Right lung (tissue), 10 donors: ENCODE data around the gene RBM47. TPM values are rescaled to one million over a fixed set of nuclear protein-coding genes. Genes with fewer than 3 reads are reported as not detected.
A peak's percentile ranks its signal among the peaks of the same experiment; 100 is the strongest.
"Not testable (repeated sequence)": the region's sequence is repeated elsewhere in the genome, so short reads cannot be mapped to it uniquely, and the experiment has no call there.

Experiments
- DNase-seq, 2 donors: peaks; one replicate each; pipeline ENCODE4 v3.0.0-alpha.2; 2013
- long read RNA-seq, 8 donors: transcript quantifications; one replicate each; lab custom pipeline, GENCODE V29; 2026
- polyA plus RNA-seq, 5 donors: library from polyadenylated mRNA; unstranded; fragments of 120-200 nt; gene quantifications; one replicate each; pipeline versions ENCODE4 v1.2.1 to v1.2.3, GENCODE V29; 2013; ENCODE audit warnings: inconsistent platforms in 1 of 5, low replicate concordance in 1 of 5; ENCODE audit not compliant: insufficient read length in 5 of 5, insufficient read depth in 1 of 5

Gene RBM47
- polyA plus RNA-seq, result 10 to 100 TPM; 21.4 to 30.8 (median 25.9) TPM
- long read RNA-seq, donor 1, result 0 reads
- long read RNA-seq, donor 2, result 0 reads
- long read RNA-seq, donor 3, partial matches to known transcripts, result 0 of 1 reads
- long read RNA-seq, donor 3, other reads (novel, unspliced or antisense), result 0 of 1 reads
- long read RNA-seq, donor 4, full-length matches to known transcripts, result 3 of 3 reads
- long read RNA-seq, donor 4, partial matches to known transcripts, result 0 of 3 reads
- long read RNA-seq, donor 4, other reads (novel, unspliced or antisense), result 0 of 3 reads
- long read RNA-seq, donor 5, full-length matches to known transcripts, result 1 of 1 reads
- long read RNA-seq, donor 5, partial matches to known transcripts, result 0 of 1 reads
- long read RNA-seq, donor 5, other reads (novel, unspliced or antisense), result 0 of 1 reads
- long read RNA-seq, donor 6, full-length matches to known transcripts, result 6 of 6 reads
- long read RNA-seq, donor 6, partial matches to known transcripts, result 0 of 6 reads
- long read RNA-seq, donor 6, other reads (novel, unspliced or antisense), result 0 of 6 reads
- long read RNA-seq, donor 7, full-length matches to known transcripts, result 3 of 3 reads
- long read RNA-seq, donor 7, partial matches to known transcripts, result 0 of 3 reads
- long read RNA-seq, donor 7, other reads (novel, unspliced or antisense), result 0 of 3 reads
- long read RNA-seq, donor 8, result 0 reads

DNA sequence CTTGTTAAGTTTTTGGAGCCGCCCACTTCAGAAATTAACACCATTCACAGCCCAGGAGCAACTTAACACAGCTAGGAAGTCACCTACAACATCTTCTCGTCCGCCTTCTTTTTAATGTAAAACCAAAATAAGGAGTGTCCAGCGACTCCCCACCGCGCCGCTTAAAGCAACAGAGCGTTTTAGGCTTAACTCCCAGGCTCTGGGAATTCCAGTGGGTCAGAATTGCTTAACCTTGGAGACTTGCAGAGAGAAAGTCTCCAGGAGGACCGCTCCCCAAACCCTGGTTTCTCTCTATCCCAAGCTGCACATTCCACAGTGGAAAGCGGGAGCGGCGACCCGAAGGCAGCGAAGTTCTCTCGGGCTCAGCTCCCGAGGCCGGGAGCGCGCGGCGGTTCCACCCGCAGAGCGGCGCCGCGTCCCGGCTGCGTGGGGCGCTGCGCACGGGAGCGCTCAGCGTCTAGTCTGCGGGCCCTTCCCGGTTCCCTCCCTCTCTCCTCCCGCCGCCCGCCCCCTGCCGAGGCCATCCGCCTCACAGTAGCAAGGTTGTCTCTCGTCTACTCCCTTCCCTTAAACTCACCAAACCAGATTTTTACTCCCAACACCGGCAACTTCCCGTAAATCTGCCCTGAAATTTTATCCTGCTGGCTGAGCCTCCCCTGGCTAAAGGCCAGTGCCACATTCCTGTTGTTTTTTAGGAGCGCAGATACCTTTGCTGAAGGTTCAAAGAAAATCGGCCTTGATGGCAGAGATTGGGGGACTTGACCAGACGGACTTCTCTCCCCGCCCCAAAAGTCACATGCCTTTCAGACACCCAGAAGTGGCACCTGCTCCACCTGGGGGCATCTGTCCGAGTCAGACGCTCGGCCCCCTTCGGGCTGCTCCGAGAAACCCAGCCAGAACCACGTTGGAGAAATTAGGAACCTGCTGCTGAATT, at the start of gene RBM47:
Gene RBM47 (minus strand): TSS at position 464 of the 934 bp plus-strand sequence. CDS start 190,971 bp downstream, outside the sequence.
- peak; percentile 59 to 67 for DNase-seq

DNA sequence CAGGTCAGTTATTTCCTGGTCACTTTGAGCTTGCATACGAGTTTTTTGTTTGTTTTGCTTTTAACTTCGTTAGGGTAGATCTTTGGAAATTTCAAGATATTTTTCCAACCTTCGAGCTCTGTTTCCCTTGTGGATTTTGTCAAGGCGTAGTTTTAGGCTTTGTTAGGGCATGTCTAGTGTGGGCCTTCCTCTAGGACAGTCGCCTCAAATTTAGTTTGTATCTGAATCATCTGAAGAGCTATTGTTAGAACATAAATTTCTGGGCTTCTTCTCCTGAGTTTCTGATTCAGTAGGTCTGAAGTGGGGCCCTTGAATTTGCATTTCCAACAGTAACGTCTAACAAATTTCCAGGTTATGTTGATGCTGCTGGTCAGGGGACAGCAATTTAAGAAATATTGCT, 48.8 kb upstream of the RBM47 start:
- DNase-seq, result no peak

DNA sequence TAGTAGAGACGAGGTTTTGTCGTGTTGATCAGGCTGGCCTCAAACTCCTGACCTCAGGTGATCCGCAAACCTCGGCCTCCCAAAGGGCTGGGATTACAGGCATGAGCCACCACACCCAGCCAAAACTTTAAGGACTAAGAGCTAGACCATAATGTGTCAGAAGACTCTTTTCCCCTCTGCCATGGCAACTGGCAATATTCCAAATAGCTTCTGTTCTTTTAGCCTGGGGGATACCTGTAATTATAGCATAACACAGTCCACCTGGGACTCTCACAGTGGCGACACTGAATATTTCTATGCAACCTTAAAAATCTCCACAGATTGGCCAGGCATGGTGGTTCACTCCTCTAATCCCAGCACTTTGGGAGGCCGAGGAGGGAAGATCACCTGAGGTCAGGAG, 45.5 kb upstream of the RBM47 start:
- no peak for DNase-seq

DNA sequence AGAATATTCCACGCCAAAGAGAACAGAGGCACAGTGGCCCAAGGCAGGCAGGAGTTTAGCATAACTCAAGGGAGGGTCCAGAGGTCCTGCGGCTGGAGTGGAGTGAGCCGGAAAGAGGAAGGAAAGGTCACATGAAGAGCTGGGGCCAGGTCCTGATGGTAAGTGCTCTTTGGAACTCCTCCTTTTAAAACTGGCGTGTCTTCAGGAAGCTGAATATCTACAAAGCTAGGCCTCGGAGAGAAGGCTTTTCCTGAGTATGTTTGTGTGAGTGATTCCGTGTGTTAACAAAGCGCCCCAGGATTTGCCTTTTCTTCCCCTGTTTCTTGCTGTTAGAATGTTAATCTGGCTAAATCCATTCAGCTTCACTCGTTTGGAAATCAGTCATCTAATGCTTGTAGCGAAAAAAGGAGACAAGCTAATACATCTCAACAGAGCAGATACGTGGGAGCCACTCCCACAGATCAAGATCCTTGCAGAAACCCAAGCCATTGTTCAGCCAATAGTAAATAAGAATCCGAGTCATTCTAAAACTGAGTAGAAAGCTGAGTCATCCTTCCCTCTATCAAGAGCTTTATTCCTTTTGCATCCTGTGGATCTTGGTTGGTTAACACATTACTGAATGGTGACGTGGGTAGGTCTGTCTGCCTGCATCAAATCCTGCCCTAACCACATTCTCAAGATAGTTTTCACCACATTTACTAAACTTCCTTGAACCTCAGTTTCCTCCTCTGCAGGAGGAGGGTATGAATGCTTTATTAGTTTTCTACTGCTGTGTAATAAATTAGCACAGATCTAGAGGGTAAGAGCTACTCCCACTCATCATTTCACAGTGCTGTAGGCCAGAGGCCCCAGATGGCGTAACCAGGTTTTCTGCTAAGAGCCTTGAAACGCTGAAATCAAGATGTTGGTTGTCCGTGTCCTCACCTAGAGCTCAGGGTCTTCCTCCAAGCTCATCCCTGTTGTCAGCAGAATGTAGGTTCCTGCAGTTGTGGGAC, 43.2 kb upstream of the RBM47 start:
- DNase-seq, result no peak

DNA sequence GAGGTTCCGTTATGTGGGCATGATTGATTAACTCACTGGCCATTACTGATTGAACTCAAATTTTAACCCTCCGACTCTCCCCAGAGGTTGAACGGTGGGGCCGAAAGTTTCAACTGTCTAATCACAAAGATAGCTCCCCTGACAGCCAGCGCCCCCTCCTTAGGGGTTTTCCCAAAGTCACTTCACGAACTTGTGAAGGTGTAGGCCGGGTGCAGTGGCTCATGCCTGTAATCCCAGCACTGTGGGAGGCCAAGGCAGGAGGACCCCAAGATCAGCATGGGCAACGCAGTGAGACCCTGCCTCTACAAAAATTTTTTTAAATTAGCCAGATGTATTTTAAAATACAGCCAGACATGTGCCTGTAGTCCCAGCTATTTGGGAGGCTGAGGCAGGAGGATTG, 39.8 kb upstream of the RBM47 start:
- no peak for DNase-seq

DNA sequence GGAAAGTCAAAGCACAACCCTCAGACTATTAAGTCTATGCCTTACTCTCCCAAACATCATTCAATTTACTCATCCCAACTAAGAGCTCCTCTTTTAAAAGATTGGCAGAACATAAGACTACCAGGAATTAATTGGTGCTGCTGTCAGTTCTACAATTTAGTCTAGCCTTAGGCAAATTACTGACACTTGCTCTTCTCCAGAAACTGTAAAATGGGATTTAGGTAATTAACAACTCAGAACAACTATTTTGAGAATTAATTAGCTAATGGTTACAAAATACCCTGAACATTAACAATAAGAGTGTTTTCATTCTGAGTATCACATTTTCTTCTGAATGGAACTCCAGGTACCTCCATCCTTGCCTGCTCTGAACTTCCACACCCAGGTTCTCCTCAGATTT, 36.2 kb upstream of the RBM47 start:
- no peak for DNase-seq

DNA sequence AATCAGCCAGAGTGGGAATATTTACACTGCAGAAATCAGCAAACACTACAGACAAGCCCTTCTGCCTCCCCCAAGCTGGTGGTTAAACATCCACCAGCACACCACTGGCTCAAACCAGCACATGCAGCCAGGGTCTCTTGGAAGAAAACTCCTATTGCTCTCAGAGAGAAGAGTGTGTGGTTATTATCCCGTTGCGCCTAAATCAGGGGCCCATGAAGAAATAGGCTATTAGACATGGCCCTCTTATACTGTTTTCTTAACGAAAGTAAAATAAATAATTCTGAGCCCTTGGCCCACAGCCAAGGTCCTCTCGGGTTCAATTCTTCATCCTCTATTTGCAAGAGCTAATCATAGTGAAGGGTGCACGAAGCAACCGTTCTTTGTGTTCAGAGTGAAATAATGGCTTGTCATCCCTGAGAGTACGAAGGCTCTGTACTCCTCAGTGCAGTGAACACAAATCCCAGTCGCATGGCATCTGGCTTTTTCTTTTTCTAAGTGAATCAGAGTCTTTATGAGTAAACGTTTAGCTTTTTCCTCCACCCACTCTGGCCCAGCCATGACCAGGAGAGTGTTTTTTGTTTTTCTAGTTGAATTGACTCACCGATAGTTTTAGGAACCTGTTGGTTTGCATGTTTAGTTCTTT, 33.4 kb upstream of the RBM47 start:
- peak; percentile 48 to 58 for DNase-seq

DNA sequence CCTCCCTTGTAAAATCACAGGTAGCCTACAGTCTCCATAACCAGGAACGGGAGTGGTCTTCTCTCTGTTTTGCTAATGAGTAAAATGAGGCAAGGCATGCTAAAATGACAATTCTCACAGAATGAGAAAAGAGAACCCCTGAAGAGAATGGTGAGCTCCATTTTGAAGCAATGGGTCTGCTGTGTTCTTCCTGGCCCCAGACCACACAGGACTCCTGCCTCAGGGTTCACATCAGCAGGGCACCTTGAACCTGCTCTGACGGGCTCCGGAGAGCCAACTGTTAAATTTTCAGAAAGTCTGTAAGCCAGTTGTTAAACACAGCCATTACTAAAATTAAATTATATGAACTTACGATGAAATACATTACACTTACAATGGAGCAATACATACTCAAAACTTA, 32.1 kb upstream of the RBM47 start:
- DNase-seq, result no peak

DNA sequence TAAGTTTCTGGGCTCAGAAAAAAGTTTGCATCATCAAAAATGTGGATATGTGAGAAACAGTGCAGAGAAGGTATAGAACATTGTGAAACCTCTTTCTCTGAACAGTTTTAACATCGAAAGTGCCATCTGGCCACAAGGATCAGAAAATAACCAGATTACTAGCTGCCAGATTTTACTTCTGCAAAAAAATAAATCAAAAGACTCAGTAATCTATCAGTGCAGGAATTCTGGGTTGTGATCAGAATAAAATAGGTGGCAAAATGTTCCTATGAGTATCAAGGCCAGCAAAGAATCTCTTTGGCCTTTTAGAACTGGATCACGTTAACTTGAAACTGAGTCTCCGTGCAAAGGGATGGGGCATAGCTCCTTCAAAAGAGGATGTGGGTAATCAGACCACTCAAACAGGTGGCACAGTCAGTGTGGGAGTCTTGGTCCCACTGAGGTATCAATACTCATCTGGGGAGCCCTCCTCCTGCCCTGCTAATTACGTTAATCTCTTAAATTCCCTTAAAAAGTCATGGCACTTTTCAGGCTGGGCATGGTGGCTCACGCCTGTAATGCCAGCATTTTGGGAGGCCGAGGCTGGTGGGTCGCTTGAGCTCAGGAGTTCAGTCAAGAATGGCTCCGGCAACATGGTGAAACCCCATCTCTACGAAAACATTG, 26.7 kb upstream of the RBM47 start:
- no peak for DNase-seq

DNA sequence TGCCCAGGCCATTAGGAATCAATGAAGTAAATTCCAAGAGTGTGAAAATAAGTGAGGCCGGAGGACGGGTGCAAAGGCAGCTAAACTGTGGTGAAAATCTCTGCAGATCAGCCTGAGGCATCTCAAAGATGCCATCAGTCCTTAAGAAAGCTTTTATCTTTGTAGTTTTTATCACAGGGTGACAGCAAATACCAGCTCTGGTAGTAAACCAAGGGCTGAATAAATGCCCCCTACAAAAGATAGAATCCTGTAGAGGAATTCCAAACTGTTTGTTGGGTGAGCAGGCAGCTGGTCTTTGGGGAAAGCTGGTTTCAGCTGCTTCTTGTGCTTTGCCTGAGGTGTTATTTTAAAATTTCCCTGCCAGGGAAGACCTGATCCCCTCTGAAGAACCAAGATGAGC, 21.6 kb upstream of the RBM47 start:
- no peak for DNase-seq

DNA sequence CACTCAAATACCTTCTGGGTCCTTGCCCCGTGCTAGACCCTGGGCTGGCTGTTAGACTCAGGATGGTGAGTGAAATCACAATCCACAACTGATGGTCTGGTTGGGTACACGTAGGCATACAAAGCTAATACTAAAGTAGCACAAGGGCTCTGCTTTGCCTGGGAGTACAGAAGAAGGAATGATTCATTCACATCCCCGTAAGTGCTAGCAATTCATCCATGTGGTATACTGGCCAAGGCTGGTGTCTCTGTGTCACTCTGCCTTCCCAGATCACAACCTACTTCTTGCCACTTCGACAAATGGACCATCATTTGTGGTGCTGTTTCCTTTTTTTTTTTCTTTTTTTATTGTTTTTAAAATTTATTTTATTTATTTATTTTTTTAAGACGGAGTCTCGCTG, 19.7 kb upstream of the RBM47 start:
- no peak for DNase-seq

DNA sequence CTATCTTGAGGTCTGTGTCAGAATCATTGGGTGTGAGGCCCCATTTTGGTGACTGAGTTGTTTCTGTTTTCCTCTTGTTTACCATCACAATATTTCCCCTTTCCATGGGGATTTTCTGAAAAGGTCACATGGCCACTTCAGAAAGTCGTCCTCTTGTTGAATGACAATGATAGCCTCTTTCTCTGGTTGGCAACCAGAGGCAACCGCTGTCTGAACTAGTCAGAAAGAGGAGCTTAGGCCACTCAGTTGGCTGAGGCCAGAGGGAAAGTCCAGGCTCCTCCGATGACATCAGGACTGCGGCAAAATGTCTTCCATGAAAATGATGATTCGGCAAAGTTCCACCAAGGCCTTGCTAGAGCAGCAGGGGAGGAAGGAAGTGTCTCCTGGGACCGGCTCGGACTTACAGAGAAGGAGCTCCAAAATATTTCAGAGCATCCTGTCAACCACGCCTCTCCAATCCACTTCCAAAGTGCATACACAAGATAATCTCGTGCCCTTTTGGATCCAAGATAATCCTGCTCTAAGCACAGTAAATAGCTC, 19.1 kb upstream of the RBM47 start:
- DNase-seq, result no peak

DNA sequence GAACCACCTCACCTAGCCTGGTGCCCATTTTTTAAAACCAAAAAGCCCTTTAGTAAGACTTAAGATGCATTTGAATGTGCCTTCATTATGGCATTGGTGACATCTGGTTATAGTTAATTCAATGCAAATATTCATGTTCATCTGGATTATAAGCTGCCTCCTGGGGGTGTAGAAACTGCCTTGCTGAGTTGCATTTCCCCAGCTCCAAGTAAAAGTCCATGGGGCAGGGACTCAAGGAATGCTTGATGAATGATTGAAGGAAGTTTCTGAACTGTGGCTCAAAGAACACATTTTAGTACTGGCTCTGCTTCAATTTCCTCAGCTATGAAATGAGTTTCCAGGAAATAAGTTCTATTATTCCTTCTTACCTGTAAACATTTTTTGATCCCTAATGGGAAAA, 18.5 kb upstream of the RBM47 start:
- DNase-seq, result no peak

DNA sequence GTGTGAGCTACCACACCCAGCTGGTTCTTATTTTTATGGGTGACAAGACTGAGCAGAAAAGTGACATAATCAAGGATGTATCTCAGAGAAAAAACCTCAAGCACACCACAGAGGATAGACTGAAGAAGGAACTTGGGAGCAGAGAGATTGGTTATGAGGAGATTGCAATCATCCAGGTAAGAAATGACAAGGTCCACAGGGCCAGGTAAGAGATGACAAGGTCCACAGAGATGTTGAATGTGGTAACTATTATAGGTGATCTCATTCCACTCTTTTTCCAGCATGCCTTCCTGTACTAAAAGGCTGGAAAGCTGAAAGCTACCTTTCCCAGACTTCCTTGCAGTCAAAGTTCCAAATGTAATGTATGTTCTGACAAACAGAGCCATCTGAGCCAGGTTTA, 15.9 kb upstream of the RBM47 start:
- DNase-seq, result no peak

DNA sequence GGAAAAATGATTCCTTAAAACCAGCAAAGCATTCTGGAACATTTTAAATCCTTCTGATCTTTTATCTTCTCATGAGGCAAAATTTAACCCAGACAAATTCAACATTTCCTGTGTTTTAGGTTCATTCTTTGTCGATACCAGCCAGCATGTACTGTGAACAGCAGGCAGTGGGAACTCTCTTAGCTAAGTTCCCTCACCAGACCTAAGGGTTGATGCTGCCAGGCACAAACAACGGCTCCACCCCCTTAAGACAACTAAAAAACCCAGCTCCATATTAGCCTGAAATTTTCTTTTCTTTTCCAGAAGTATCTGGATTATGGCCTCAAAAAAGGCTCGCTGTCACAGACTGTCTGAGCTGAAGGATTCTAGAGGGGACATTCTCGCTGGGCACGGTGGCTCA, 2.4 kb upstream of the RBM47 start:
- no peak for DNase-seq

DNA sequence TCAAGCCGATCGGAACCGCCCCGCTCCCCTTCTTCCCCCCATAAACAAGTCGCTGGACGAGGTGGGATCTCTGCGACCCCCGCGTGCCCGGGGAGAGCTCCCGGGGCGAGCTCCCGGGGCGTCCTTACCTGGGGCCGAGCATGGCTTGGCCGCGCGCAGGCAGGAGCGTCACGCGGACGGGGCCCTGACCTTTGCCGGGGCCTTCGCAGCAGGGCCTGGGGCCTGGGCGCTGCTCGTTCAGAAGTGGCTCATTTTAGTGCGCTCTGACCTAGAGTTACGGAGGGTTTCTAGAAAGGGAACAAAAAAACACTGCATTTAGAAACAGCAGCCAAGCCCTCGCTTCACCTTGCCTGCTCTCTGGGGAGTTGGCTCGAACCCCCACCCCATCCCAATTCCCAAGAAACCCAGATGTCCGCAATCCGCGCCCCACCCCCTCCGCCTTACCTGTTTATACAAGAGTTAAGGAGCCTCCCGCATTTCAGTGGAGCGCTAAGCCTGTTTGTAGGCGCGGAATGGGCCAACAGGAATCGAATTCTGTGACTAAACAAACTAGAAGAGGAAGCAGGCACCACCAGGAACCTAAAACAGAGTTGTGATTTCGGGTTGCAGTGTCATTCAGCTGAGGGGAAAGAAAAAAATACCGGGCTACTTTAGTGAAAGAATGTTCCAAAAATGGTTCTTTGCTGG, 814 bp upstream of the RBM47 start:
- DNase-seq, result peak in 1 of 2 donors; percentile 34

DNA sequence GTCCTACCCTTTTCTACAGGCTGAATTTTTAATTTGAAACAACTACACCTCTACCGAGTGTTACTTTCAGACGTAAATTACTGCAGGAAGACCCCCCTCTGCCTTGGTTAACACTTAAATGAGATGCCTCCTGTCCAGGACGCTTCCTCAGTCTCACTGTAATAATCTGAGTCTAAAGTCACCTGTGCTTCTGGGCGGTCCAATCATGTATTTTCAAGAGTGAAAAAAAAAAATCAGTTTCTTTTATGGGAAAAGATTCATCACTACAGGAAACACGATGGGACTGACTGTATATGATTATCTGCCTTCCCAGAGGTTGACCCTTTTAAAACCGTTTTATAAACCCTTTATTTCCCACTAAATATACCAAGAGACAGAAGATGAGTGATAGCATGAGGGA, 776 bp downstream of the RBM47 start:
- no peak for DNase-seq

DNA sequence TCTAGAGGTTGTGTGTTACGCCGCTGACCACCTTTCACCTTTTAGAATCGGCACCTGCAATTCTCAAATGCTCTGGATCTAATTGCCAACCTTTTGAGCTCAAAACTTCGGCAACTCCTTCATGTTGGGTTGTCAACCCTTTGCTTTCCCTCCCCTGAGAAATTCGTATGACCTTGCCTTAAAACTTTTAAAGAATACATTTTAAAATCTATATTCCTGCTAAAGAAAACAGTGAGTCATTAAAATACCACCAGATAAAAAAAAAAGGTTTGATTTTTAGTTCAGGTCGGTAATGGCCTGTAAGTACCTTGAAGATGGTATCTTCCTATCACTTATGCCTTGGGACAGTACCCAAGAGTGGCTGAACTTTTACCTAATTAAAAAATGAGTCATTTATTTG, 1.3 kb downstream of the RBM47 start:
- not testable (repeated sequence) for DNase-seq

DNA sequence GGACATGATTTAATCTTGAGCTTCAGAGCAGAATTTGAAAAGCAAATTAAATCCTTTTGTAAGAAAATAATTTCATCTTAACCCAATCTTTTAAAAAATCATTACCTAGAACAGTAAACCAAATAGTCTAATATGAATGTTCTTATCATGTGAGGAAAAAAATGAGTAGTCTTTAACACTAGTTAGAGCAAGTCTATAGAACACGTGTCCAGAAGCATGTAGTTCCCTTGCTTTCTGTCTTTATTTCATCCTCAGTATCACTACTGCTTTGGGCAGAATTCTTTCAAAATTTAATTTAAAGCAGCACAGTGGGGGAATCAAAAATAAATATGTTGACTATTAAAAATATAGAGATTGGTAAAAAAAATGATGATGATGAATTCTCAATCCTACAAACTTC, 2.1 kb downstream of the RBM47 start:
- DNase-seq, result no peak
